ENCODE measurements around the gene ALX3.
"Not testable (repeated sequence)": the region's sequence is repeated elsewhere in the genome, so short reads cannot be mapped to it uniquely, and the experiment has no call there.

Gene ALX3

DNA sequence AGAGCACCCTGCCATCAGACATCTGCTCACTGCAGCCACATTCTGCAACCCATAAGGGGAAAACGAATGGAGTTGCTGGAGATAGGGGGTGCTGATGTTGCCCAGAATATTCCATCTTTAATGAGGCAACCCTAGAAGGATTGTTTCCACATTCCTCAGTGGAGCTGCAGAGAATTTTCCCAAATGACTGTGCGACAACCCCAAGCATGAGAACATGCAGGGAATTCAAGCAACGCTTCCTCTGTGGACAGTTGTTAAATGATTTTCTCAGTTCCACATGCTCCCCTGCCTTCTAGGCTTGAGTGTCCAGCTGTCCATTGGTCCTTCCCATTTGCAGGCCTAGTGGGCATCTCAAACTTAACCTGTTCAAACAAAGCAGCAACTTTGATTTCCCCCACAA, 21.3 kb upstream of the ALX3 start:
- intact Hi-C loops (cut with DNase I): no loop called here

GRCh38 chr1:110091381-110091780, 20.9 kb upstream of the ALX3 start:
- intact Hi-C loops (cut with DNase I): no loop called here
- DNase-seq: no peak

More for the DNA sequence above, 21.3 kb upstream of the ALX3 start:
- DNase-seq: no peak

GRCh38 chr1:110089561-110090275, 19.2 kb upstream of the ALX3 start:
- DNase-seq: no peak
- intact Hi-C loops (cut with DNase I): no loop called here

DNA sequence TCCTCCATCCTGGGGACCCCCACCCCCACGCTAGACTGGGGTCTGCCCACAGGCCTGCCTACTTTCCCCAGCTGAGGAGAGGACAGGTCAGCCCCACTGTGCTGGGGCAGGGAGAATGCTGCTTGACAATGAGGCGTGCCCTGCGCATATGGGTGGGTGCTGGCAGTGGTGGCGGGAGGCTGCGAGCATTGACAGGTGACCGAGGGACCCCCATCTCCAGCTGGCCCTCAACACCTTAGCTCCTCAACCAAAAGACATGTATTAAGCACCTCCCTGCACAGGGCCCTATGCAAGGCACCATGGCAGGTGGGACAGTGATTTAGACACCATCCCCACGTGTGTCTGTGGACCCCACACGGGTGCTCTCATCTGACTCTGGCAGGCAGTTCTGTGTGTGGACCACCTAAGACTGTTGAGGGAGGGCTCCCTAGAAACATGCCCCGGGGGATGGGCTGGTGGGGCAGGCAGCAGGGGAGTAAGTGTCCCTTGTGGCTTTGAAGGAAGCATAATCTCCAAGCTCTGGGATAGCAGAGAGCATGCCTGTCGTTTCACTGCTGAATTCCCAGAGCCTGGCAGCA, 18.4 kb upstream of the ALX3 start:
- intact Hi-C loops (cut with DNase I): no loop called here
- no peak for DNase-seq

DNA sequence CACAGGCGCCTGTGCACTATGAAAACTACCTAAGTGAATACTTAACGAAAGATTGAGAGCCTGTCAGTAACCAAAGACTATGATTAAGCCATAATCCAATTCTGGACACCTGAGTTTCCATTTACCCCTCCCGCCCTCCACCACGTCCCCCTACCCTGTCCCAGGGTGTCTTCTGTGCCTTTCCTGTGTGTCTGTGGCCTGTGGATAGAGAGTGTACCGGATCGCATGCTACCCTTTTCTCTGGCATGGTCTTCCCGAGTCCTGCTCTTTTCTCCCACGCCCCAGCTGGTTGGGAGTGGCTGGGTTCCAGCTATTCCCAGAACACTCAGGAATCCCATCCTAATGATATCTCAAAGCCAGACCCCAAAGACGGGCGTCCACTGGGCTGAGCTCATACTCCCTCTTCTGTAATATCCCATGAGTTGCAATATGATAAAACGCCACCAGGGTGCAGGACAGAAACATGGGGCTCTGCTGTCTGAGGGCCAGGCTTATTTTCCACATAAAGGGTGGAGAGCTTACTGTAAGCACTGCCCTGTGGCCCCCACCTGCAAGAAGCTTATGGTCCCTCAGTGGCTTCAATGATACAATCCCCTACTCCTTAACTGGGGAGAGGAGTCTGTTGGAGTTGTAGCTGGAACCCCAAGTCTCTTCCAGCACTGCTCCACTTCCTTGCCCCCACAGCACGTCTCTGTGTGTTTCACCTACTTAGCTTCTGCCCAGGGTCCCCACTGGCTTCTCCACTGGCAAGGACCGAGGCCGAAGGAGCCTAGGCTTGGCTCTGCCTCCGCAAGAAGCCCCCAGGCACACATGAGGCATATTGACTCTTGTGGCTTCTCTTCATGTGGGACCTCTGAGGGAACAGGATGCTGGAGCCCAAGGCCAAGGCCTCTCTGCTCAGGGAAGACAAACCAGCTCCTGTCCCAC, 17.6 kb upstream of the ALX3 start:
- peak in 34 of 42 donors; percentile 16 to 80 (median 51) for DNase-seq
- intact Hi-C loops (cut with DNase I): no loop called here

- intact Hi-C loops (cut with DNase I): no loop called here
- DNase-seq: no peak
These were observed 16.5 kb upstream of the ALX3 start for GRCh38 chr1:110086961-110087360.

GRCh38 chr1:110085671-110086070, 15.2 kb upstream of the ALX3 start:
- no peak for DNase-seq
- intact Hi-C loops (cut with DNase I): no loop called here

- DNase-seq: peak in 27 of 42 donors; percentile 5 to 52 (median 23)
- intact Hi-C loops (cut with DNase I): no loop called here
These were observed 14.0 kb upstream of the ALX3 start for GRCh38 chr1:110084227-110085078.

- intact Hi-C loops (cut with DNase I): no loop called here
- DNase-seq: no peak
These were observed 13.4 kb upstream of the ALX3 start for GRCh38 chr1:110083866-110084226.

DNA sequence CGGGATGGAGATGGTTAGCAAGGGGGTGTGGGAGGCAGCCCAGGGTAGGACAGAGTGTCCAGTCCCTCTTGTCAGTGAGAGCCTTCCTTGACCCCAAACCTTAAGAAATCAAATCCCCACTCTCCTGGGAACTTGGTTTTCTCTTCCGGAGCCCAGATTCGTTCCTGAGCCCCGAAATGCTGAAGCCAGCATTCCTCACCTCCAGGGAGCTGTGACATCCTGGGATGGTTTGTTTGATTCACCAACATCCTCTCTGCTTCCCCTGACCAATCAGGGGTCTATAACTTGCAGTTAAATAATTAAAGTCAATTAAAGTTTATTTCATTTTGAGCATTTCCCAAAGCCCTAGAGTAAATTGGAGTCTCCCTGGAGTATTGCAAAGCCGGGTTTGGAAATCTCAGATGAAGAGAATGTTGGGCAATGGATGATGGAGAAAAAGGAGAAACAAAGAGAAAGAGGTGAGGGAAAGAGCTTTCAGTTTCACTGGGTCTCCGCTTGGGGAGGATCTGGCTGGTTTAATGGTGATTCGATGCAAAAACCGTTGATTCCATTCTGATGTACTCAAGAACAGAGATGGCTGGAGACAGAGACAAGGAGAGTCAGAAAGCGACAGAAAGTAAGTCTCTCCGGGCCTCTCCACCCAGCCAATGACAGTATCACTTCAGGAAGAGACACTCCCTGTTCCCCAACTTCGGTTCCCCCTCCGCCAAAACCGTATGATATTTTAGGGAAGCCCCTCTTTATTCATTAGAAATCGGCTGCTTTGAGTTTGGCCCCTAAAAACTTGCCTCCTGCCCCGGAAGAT, 12.8 kb upstream of the ALX3 start:
- DNase-seq: no peak
- intact Hi-C loops (cut with DNase I): no loop called here

DNA sequence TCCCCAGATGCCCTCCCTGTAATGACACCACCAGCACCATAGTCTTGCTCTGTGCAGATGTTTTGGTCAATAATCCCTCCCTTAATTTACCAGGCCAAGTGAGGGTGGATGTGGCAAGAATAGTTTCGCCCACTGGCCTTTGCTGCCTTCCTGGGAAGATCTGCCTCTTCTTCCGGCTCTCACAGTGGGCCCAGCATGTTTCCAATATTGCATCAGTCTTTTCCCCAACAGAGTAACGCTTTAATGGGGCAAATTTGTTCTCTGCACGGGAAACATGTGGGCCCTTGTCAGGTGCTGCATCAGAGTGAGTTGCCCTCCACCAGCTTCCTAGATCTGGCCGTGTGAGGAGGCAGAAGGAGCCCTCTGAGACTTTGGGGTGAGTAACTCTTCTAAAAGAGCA, 12.0 kb upstream of the ALX3 start:
- DNase-seq: no peak
- intact Hi-C loops (cut with DNase I): no loop called here

- no peak for DNase-seq
- intact Hi-C loops (cut with DNase I): no loop called here
These were observed 10.6 kb upstream of the ALX3 start for GRCh38 chr1:110081061-110081460.

DNA sequence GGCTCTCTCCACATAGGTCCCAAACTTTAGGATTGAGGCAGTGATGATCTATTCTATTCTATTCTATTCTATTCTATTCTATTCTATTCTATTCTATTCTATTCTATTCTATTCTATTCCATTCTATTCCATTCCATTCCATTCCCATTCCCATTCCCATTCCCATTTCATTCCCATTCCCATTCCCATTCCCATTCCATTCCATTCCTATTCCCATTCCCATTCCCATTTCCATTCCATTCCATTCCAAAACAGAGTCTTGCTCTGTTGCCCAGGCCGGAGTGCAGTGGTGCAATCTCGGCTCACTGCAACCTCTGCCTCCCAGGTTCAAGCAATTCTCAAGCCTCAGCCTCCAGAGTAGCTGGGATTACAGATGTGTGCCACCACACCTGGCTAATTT, 9.5 kb upstream of the ALX3 start:
- intact Hi-C loops (cut with DNase I): not testable (repeated sequence)

GRCh38 chr1:110076789-110077500, 6.5 kb upstream of the ALX3 start:
- DNase-seq: no peak
- intact Hi-C loops (cut with DNase I): no loop called here

More for the DNA sequence above, 9.5 kb upstream of the ALX3 start:
- not testable (repeated sequence) for DNase-seq

DNA sequence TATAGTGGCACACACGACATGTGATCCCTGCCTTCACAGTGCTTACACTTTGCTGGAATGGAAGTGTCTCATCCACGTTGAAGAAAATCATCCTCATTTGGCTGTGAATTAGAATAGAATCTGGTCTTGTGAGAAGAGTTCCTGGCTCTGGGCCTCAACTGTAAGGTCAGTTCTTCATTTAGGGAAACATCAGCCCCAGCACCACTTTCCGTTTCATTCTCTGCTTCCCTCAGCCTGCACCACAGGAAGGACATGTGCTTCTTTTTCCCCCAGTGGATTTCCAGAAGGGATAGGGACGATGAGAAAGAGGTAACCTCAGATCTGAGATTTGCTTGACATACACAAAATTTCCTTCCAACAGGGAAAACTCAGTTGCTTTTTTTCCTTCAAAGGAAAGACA, 3.7 kb upstream of the ALX3 start:
- intact Hi-C loops (cut with DNase I): no loop called here
- DNase-seq: no peak

GRCh38 chr1:110070282-110070669, 196 bp downstream of the ALX3 start:
- no peak for DNase-seq
- intact Hi-C loops (cut with DNase I): no loop called here

DNA sequence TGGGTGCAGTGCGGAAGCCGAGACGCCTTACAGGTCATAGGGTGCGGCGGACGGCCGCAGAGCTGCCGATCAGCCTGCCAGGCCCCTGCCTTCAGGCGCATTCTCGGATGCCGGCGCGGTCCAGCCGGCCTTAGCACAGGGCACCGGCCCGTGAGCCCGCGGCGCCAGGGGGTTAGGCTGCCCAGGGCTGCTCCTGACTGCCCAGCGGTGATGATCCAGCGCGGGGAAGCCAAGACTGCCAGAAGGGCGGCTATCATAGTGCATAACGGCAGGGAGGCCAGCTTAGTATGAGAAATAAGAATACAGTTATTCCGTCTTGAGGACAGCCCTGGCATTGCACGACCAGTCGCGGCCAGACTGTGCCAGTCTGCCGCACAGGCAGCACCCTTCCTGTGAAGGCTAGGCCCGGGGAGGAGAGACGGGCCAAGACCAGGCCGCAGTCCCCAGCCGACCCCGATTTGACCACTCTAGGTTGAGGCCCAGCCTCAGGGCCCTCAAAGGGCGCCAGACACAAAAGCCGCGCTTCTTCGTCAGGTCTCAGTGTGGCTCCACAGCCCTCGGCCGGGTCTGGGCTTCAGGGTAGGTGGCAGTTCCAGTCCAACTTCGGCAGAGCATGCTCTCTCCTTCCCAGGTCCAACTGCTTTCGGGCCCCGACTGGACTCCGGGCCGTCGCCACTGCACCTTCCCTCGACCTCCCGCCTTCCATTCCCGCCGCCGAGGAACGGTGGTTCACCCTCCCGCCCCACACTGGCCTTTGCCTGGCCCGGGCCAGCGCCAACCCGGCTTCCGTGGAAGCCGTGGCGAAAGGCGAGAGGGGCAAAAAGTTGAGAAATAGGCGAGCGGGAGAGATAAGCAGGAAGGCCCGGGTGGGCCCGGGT, 829 bp downstream of the ALX3 start:
- DNase-seq: no peak
- intact Hi-C loops (cut with DNase I): no loop called here

Measured in head of caudate nucleus (tissue), 42 donors.